SKM-1 (cell line): ENCODE measurements around the gene KCNK18.

Experiments used
- DNase-seq: peaks from one replicate; lab custom pipeline; 2025; ENCODE audit not compliant: unreplicated experiment; lab: John Stamatoyannopoulos, UW

KCNK18 gene

DNA sequence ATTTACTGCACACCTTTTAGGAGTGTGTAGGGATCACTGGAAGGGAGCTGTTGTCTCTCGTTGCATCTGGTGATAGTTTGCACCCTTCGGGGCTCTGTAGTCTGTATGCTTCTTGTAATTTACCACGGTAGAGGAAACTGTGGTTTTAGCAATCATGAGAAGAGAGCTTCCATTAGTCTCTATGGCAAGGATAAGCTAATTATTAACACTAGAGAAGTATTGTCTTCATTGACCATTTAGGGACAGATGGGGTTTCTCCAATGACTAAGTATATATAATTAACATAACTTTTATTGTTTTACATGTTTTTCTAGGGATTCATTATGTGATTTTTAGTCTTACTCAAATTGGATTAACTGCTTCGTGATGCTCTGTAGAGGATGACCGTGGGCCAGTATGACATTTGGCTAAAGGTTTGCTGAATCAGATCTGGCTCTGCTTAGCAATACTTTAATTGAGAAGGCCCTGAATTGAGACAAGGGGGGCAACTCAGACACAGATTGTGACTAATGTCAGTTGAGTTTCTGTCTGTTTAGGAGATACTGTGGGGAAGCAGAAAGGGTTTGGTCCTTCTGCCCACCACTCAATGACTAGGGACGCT is 52.3 kb downstream of the KCNK18 start:
- DNase-seq: peak; percentile 20

DNA sequence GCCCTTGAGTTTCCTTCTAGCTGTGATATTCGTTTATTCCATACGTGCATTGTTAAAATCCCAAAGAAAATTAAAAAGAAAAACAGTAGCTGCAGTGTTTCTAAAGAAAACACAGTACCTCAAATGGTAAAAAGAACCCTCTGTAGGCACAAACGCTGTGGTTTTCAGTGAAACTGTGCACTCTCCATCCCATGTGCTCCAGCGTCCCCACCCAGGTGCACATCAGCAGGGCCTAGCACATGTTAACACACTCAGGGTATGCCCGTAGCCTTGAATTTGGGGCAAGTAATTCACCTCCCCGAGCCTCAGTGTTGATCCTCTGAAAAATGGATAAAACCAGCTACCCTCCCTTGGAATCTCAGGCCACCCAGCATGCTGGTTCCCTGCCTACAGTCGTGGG is 53.1 kb downstream of the KCNK18 start:
- no peak for DNase-seq

- no peak for DNase-seq
These were observed 56.6 kb downstream of the KCNK18 start for GRCh38 chr10:117253908-117254307.

GRCh38 chr10:117254338-117254737 is 57.0 kb downstream of the KCNK18 start:
- DNase-seq: no peak

DNA sequence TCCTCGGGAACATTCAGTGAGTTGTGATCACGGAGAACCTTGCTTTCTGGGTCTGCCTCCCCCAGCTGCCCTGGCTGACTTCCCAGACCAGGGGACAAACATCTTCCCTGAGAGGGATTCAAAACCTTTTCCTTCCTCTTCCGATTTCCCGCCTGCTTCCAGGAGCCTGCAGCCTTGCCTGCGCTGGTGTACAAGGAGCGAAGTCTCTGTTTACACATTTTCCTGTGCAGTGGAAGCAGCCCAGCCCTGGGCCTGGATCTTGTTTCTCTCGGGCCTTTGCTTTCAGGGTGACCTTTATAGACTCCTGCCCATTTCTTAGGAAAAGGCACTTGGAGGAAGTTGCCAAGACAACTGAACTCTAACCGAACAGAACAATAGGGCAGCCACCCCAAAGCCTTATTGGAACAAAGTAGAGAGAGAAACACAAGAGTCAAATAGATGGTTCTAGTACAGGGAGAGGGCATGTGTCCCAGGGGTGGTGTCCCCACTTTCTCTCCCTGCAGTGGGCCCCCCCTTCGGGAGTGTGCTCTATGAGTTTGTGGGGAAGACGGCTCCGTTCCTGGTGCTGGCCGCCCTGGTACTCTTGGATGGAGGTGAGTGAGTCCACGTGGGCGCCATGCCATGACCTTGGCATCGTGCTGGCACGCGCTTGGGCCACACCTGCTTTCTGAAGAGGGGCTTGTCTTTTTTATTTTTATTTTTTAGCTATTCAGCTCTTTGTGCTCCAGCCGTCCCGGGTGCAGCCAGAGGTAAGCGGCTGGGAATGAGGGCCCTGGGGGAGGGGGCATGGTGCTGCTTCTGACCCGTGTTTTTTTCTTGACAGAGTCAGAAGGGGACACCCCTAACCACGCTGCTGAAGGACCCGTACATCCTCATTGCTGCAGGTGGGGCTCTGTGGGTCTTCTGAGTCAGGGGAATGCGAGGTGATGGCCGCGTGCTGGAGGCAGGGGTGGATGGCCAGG is 57.8 kb downstream of the KCNK18 start:
- DNase-seq: no peak

DNA sequence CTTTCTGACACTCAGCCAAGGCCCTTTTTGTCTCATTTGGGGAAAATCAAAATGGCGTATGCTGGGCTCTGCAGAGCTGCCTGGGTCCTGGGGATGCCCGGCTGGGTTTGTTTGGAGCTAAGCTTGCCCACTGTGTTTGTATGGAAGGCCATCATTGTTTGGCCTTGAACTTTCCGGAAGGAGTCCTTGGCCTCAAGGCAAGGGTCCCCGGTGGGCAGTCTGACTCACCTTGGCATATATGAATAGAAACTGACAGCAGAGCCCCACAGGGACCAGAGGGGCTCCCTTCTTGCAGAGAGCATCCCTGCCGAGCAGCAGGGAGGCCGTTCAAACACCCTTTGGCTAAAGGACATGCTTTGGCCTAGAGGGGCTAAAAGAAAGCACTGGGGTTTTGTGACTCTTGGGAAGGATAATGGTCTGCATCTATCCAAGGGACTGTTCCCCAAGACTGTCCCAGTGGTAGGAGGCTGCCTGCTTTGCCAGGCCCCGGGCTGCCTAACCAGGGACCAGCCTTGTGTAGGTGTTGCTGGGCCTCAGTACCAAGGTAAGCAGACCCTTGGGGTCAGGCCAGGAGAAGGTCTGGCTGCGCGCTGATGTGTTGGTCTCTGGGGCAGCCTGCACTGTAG is 58.7 kb downstream of the KCNK18 start:
- DNase-seq: no peak

GRCh38 chr10:117256910-117257309 is 59.6 kb downstream of the KCNK18 start:
- DNase-seq: no peak

GRCh38 chr10:117257721-117258120 is 60.4 kb downstream of the KCNK18 start:
- no peak for DNase-seq

- peak; percentile 88 for DNase-seq
These were observed 62.0 kb downstream of the KCNK18 start for GRCh38 chr10:117259279-117259678.
